K562 (cell line): ENCODE data around the gene TMEM200B. TPM values are rescaled to one million over a fixed set of nuclear protein-coding genes. Genes with fewer than 3 reads are reported as not detected.

Experiments used
- CBFA2T2 ChIP-seq: fragments of 450-650 bp; conservative IDR thresholded peaks from 2 replicates; pipeline ENCODE4 v1.6.1; 2017; ENCODE audit warnings: mild to moderate bottlenecking
- ESRRB ChIP-seq: fragments of 250-450 bp; sonication (Bioruptor Pico); IDR thresholded peaks from 2 replicates; pipeline ENCODE4 v1.5.0; 2020; ENCODE audit warnings: mild to moderate bottlenecking, moderate library complexity, borderline replicate concordance
- FOXK2 ChIP-seq, 2 experiments: fragments of 450-650 bp; IDR thresholded peaks in 1 of 2; conservative IDR thresholded peaks in 1 of 2; 2 replicates each; pipeline ENCODE4 v1.6.1; 2016; ENCODE audit warnings: low read depth in 2 of 2, mild to moderate bottlenecking in 1 of 2
- HDAC8 ChIP-seq: fragments of 450-650 bp; IDR thresholded peaks from 2 replicates; pipeline ENCODE4 v1.6.1; 2016; ENCODE audit warnings: mild to moderate bottlenecking, missing genetic modification characterization, moderate library complexity, missing compliant biosample characterization
- LCOR ChIP-seq: sonication (generic); formaldehyde crosslinking; IDR thresholded peaks from 2 replicates; pipeline ENCODE4 v1.8.0; 2022; ENCODE audit warnings: mild to moderate bottlenecking, missing genetic modification reagents
- MTF1 ChIP-seq: fragments of 250-450 bp; sonication (Bioruptor Pico); IDR thresholded peaks from 2 replicates; pipeline ENCODE4 v1.9.0; 2021; ENCODE audit warnings: moderate library complexity, mild to moderate bottlenecking, inconsistent platforms, borderline replicate concordance
- NR2F6 ChIP-seq: fragments of 450-650 bp; formaldehyde crosslinking; IDR thresholded peaks from 2 replicates; pipeline ENCODE4 v1.4.0; 2020; ENCODE audit warnings: mild to moderate bottlenecking
- PHB ChIP-seq: fragments of 250-450 bp; sonication (Bioruptor Pico); IDR thresholded peaks from 2 replicates; pipeline ENCODE4 v1.5.0; 2021
- PHF8 ChIP-seq: fragments of 200-600 bp; sonication (generic); IDR thresholded peaks from 2 replicates; pipeline ENCODE4 v1.6.1; 2012; ENCODE audit warnings: mixed run types, mild to moderate bottlenecking, inconsistent platforms, low read length, moderate library complexity, borderline replicate concordance
- RCOR1 ChIP-seq, 2 experiments: IDR thresholded peaks; 2 replicates each; pipeline ENCODE4 v1.6.1; 2012; ENCODE audit warnings: low read depth in 2 of 2, low read length in 2 of 2, borderline replicate concordance in 1 of 2, improper control_type of control experiment in 1 of 2
- SP2 ChIP-seq: IDR thresholded peaks from 2 replicates; pipeline ENCODE4 v1.6.1; 2011; ENCODE audit warnings: mild to moderate bottlenecking, low read depth, low read length, moderate library complexity; ENCODE audit not compliant: poor library complexity, severe bottlenecking; ENCODE audit errors: extremely low read depth
- SRSF9 ChIP-seq: fragments of 200-400 bp; formaldehyde crosslinking; IDR thresholded peaks from 2 replicates; pipeline ENCODE4 v1.6.1; 2017; ENCODE audit warnings: low read depth, low read length, borderline replicate concordance
- ZC3H8 ChIP-seq: fragments of 450-650 bp; IDR thresholded peaks from 2 replicates; pipeline ENCODE4 v1.6.1; 2017
- ZNF174 ChIP-seq: fragments of 250-450 bp; sonication (Bioruptor Pico); IDR thresholded peaks from 2 replicates; pipeline ENCODE4 v1.4.0; 2020; ENCODE audit warnings: mild to moderate bottlenecking
- ZNF263 ChIP-seq: sonication (generic); formaldehyde crosslinking; IDR thresholded peaks from 2 replicates; pipeline ENCODE4 v1.8.0; 2022; ENCODE audit warnings: mild to moderate bottlenecking, missing genetic modification reagents, borderline replicate concordance
- ZNF507 ChIP-seq: conservative IDR thresholded peaks from 2 replicates; pipeline ENCODE4 v1.6.1; 2017; ENCODE audit warnings: missing genetic modification characterization, missing compliant biosample characterization
- polyA plus RNA-seq, 8 experiments: library from polyadenylated mRNA; depleted of rRNA in 4 of 8; stranded (reverse) in 5 of 8; unstranded in 3 of 8; fragments of >200 nt; fragmentation: Nextera tagmentation in 2 of 8; fragmentation: Illumina TruSeq in 1 of 8; extraction: Ambion mirVana in 2 of 8; extraction: Trizol in 1 of 8; gene quantifications; 2 replicates each; pipeline versions ENCODE4 v1.2.1 to v1.2.3, GENCODE V29; 2011 to 2014; ENCODE audit warnings: inconsistent platforms in 1 of 8, missing spikeins in 1 of 8
- total RNA-seq, 7 experiments: library from RNA; depleted of rRNA in 6 of 7; stranded (reverse); fragments of >200 nt in 6 of 7; fragmentation: Illumina TruSeq in 2 of 7; extraction: Trizol in 2 of 7; gene quantifications; 2 replicates each; pipeline versions ENCODE4 v1.2.1 to v1.2.3, GENCODE V29; 2011 to 2021; ENCODE audit warnings: low replicate concordance in 1 of 7
- TF ChIP-seq, protein P1 (sequence below), 2 experiments: fragments of 450-650 bp in 1 of 2; IDR thresholded peaks; 2 replicates each; pipeline ENCODE4 v1.6.1; 2011 to 2017; ENCODE audit warnings: low read depth in 2 of 2, antibody characterized with exemption in 1 of 2, borderline replicate concordance in 1 of 2, low read length in 1 of 2, mild to moderate bottlenecking in 1 of 2, mixed read lengths in 1 of 2; ENCODE audit not compliant: control insufficient read depth in 1 of 2
- TF ChIP-seq, protein P2 (sequence below): fragments of 450-650 bp; formaldehyde crosslinking; IDR thresholded peaks from 2 replicates; pipeline ENCODE4 v1.4.0; 2020; ENCODE audit warnings: mild to moderate bottlenecking, moderate library complexity
- TF ChIP-seq, protein P3 (sequence below), 2 experiments: IDR thresholded peaks; 2 replicates each; pipeline ENCODE4 v1.6.1; 2011; ENCODE audit warnings: borderline replicate concordance in 1 of 2, control low read depth in 1 of 2, low read depth in 1 of 2, low read length in 1 of 2, mild to moderate bottlenecking in 1 of 2, mixed read lengths in 1 of 2, moderate library complexity in 1 of 2; ENCODE audit not compliant: insufficient read depth in 1 of 2, insufficient read length in 1 of 2, poor library complexity in 1 of 2, severe bottlenecking in 1 of 2; ENCODE audit errors: extremely low read depth in 1 of 2
- TF ChIP-seq, protein P4 (sequence below): fragments of 450-650 bp; formaldehyde crosslinking; IDR thresholded peaks from 2 replicates; pipeline ENCODE4 v1.4.0; 2022; ENCODE audit warnings: mild to moderate bottlenecking, moderate library complexity

The TMEM200B gene
- total and polyA plus RNA-seq, 9 of the 15 experiments (the other 6 are each of a cell fraction or from before 2014, with no cell fraction given) = 0.04 to 0.35 (median 0.10) TPM; not detected in 1

DNA sequence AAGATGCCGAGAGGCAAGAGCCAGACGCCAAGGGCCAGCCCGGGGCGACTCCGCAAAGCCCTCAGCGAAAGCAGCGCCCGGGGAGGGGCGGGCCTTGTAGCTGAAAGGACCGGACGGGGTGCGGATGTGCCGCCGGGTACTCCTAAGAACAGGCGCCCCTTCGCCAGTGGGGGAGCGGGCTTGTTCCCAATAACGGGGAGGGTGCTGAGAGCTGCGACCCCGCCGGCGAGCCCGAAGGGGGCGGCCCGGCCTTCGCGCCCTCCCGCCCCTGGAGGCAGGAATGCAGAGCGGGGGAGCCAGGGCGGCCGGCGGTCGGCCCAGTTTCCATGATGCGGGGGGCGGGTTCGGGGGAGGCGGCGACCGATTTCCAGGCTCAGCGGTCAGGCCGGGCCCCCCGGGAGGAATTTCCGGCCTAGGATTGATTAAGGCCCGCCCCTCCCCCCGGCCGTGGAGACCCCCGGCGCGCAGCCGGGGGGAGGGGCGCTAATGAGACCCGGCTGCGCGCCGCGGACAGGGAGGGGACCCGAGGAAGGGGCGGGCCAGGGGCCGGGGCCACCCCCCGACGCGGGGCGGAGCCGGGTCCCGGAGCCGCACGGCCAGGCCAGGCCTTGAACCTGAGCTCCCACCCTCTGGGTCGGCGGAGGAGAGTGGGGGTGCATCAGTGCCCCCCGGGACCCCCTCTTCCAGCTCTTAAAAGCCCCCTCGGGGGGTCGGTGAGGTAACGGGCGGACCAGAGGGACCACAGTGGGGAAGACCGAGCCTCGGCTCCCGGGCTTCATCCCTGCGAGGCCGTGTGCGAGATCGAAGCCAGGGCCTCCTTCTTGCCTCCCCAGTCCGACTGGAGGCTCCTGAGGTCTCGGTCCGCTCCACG lies 898 bp upstream of the TMEM200B start (continued):
- TF ChIP-seq, protein P1, sequence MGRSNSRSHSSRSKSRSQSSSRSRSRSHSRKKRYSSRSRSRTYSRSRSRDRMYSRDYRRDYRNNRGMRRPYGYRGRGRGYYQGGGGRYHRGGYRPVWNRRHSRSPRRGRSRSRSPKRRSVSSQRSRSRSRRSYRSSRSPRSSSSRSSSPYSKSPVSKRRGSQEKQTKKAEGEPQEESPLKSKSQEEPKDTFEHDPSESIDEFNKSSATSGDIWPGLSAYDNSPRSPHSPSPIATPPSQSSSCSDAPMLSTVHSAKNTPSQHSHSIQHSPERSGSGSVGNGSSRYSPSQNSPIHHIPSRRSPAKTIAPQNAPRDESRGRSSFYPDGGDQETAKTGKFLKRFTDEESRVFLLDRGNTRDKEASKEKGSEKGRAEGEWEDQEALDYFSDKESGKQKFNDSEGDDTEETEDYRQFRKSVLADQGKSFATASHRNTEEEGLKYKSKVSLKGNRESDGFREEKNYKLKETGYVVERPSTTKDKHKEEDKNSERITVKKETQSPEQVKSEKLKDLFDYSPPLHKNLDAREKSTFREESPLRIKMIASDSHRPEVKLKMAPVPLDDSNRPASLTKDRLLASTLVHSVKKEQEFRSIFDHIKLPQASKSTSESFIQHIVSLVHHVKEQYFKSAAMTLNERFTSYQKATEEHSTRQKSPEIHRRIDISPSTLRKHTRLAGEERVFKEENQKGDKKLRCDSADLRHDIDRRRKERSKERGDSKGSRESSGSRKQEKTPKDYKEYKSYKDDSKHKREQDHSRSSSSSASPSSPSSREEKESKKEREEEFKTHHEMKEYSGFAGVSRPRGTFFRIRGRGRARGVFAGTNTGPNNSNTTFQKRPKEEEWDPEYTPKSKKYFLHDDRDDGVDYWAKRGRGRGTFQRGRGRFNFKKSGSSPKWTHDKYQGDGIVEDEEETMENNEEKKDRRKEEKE (IDR thresholded peaks at IDR 0.05; ENCODE audit: borderline replicate concordance in 1 of 2, control insufficient read depth in 1 of 2, low read depth in 2 of 2, low read length in 1 of 2) = no peak
- TF ChIP-seq PHF8 (peak; percentile 71; the same call in 1 of the 2 replicates), SRSF9 (no peak), ZNF174 (CRISPR knock-in tag) (no peak), LCOR (CRISPR knock-in tag) (no peak), ZNF507 (tag) (no peak), PHB (CRISPR knock-in tag) (no peak), CBFA2T2 (no peak), MTF1 (CRISPR knock-in tag) (no peak), RCOR1 (IDR thresholded peaks at IDR 0.05; ENCODE audit: borderline replicate concordance in 1 of 2, low read depth in 2 of 2, low read length in 2 of 2) (peak in 1 of 2 experiments; percentile 32; a peak in 1 of 4 replicates), ESRRB (CRISPR knock-in tag) (no peak), ZC3H8 (no peak), HDAC8 (tag) (no peak), ZNF263 (CRISPR knock-in tag) (no peak; the same call in 1 of the 2 replicates), FOXK2 (conservative IDR thresholded peaks at IDR 0.05 in 1 of 2, IDR thresholded peaks at IDR 0.05 in 1 of 2; ENCODE audit: low read depth in 2 of 2) (no peak), NR2F6 (no peak), SP2 (no peak)
- TF ChIP-seq, protein P2, sequence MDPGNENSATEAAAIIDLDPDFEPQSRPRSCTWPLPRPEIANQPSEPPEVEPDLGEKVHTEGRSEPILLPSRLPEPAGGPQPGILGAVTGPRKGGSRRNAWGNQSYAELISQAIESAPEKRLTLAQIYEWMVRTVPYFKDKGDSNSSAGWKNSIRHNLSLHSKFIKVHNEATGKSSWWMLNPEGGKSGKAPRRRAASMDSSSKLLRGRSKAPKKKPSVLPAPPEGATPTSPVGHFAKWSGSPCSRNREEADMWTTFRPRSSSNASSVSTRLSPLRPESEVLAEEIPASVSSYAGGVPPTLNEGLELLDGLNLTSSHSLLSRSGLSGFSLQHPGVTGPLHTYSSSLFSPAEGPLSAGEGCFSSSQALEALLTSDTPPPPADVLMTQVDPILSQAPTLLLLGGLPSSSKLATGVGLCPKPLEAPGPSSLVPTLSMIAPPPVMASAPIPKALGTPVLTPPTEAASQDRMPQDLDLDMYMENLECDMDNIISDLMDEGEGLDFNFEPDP (CRISPR knock-in tag) = no peak
- TF ChIP-seq, protein P3, sequence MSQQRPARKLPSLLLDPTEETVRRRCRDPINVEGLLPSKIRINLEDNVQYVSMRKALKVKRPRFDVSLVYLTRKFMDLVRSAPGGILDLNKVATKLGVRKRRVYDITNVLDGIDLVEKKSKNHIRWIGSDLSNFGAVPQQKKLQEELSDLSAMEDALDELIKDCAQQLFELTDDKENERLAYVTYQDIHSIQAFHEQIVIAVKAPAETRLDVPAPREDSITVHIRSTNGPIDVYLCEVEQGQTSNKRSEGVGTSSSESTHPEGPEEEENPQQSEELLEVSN (IDR thresholded peaks at IDR 0.05; ENCODE audit: borderline replicate concordance in 1 of 2, extremely low read depth in 1 of 2, insufficient read depth in 1 of 2, insufficient read length in 1 of 2, low read depth in 1 of 2, low read length in 1 of 2, poor library complexity in 1 of 2, severe bottlenecking in 1 of 2) = peak in 1 of 2 experiments; percentile 75
- TF ChIP-seq, protein P4, sequence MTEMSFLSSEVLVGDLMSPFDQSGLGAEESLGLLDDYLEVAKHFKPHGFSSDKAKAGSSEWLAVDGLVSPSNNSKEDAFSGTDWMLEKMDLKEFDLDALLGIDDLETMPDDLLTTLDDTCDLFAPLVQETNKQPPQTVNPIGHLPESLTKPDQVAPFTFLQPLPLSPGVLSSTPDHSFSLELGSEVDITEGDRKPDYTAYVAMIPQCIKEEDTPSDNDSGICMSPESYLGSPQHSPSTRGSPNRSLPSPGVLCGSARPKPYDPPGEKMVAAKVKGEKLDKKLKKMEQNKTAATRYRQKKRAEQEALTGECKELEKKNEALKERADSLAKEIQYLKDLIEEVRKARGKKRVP (CRISPR knock-in tag) = no peak
